GM18868 (cell line): ENCODE results near the gene NUDT1.
A peak's percentile ranks its signal among the peaks of the same experiment; 100 is the strongest.
"Not testable (repeated sequence)": the region's sequence is repeated elsewhere in the genome, so short reads cannot be mapped to it uniquely, and the experiment has no call there.

Source experiments
- ATAC-seq: cut with Tn5 transposase; IDR thresholded peaks from one replicate; pipeline ENCODE4 v1.9.1; 2021; ENCODE audit warnings: mild to moderate bottlenecking, moderate library complexity; ENCODE audit not compliant: unreplicated experiment

NUDT1 gene

DNA sequence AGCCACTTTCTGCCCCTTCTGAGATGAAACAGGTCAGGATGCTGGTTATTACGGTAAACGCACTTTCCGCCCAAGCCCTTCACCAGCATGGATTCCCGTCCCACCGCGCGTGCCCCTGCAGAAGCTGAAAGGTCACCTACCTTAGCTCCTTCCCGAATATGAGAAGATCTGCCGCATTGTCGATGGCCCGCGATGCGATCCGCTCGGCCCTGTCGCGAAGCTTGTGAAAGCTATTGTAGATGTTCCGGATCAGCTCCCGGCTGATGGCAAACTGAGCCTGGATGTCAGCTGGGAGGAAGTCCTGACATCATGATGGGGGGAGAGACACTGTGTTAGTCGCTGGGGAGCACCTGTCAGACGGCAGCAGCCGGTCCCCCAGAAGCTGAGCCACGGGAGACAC lies 22.1 kb downstream of the NUDT1 start:
- no peak for ATAC-seq

- ATAC-seq, result no peak
Measured at GRCh38 chr7:2266911-2267310, 24.9 kb downstream of the NUDT1 start.

DNA sequence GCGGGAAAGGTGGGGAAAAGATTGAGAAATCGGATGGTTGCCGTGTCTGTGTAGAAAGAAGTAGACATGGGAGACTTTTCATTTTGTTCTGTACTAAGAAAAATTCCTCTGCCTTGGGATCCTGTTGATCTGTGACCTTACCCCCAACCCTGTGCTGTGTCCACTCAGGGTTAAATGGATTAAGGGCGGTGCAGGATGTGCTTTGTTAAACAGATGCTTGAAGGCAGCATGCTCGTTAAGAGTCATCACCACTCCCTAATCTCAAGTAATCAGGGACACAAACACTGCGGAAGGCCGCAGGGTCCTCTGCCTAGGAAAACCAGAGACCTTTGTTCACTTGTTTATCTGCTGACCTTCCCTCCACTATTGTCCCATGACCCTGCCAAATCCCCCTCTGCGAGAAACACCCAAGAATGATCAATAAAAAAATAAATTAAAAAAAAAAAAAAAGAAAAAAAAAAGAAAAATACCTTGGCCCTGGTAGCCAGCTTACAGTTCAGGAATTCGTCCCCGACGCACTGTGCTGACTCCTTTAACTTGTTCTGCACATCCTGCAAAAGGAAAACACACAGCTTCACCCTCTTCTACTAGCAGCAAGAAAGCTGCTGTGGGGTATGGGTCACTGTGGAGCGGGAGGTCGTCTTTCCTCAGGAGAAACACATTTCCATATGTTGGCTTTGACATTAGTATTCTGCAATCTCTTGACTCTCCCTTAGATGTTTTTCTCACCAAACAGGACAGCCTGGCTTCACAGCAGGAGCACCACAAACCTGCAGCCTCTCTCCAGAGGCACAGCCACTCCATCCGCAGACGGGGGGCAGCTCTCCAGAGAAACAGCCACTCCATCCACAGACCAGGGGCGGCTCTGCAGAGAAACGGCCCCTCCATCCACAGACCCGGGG lies 27.3 kb downstream of the NUDT1 start:
- not testable (repeated sequence) for ATAC-seq

DNA sequence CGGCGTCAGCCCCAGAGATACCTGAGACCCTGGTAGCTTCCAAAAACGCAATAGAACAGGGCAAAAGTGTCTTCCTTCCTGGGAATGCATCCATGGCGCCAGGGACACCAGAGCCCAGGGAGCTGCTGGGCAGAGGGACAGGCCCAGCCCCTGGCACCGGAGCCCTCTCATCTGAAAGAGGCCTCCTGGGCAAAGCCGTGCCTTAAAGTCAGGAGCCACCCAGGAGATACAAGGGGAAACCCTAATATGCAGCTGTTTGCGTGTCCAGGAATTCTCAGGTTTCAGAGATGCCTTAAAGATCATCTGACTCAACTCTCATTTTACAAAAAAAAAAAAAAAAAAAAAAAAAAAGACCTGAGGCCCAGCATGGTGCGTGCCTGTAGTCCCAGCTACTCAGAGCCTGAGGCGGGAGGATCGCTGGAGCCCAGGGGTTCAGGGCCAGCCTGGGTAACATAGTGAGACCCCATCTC lies 28.0 kb downstream of the NUDT1 start:
- no peak for ATAC-seq

GRCh38 chr7:2270495-2270894 lies 28.5 kb downstream of the NUDT1 start:
- no peak for ATAC-seq

DNA sequence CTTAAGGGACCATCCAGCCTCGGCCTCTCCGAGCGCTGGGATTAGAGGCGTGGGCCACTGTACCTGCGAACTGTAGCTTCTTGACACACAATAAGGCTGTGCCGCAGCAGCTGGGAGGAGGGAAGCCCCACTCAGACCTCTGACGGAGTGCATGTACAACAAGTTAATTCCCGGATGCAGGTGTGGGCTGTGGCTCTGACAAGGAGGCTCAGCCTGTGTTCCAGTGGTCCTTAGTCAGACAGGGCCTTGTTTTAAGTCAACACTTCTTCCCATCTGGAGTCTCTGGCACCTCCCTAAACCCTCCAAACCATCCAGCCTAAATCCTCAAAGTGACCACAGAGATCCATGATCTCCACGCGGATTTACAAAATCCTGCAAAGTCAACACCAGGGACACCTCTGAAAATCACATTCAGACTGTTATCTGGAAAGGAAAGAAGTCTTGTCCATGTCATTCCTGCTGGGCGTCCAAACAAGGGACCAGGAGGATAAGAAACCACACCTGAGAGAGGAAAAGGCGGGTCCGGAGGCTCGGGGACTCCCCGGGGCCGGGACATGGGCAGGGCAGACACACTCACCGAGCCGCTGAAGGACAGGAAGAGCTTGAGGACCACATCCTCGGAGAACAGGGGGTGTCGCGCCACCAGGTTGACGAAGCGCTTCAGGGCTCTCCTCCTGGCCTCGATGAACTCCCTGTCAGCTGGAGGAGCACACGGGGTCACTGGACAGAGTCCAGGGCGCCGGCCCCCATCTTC lies 29.4 kb downstream of the NUDT1 start:
- no peak for ATAC-seq

GRCh38 chr7:2272031-2272430 lies 30.0 kb downstream of the NUDT1 start:
- ATAC-seq, result no peak

- ATAC-seq, result no peak
Measured at GRCh38 chr7:2273866-2274265, 31.8 kb downstream of the NUDT1 start.

GRCh38 chr7:2274666-2275065 lies 32.6 kb downstream of the NUDT1 start:
- ATAC-seq, result no peak

DNA sequence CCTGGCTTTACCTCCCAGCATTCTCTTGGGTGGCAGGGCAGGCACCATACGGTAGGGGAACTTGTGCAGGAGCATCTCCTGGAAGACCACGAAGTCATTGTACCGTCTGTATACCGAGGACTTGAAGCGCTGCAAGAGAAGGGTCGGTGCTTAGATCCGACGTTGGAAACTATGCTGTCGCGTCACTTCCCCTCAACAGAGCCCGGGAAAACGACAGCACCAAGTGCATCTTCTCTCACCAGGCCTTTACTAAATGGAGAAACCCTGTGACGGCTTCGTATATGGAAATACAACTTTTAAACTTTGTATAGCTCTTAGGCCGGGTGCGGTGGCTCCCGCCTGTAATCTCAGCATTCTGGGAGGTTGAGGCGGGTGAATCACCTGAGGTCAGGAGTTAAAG lies 33.1 kb downstream of the NUDT1 start:
- no peak for ATAC-seq

GRCh38 chr7:2276107-2276506 lies 34.1 kb downstream of the NUDT1 start:
- no peak for ATAC-seq

- ATAC-seq, result no peak
Measured at GRCh38 chr7:2278026-2278425, 36.0 kb downstream of the NUDT1 start.

DNA sequence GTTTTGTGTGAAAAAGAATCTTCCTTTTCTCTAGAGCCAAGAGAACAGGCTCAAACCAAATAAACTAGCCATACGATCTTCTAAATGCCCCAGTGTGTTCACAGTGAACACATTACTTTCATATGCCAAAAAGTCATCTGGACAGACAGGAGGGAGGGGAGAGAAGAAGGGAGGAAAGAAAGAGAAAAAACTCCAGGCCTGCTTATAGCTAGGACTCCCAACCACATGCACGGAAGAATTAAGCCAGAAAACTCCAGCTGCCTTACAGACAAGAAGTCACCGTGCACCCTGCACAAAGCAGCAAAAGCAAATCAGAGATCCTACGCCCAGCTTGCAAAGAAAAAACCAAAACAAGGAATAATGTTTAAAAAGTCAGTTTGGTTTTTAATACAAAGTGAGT lies 37.9 kb downstream of the NUDT1 start:
- ATAC-seq, result no peak

DNA sequence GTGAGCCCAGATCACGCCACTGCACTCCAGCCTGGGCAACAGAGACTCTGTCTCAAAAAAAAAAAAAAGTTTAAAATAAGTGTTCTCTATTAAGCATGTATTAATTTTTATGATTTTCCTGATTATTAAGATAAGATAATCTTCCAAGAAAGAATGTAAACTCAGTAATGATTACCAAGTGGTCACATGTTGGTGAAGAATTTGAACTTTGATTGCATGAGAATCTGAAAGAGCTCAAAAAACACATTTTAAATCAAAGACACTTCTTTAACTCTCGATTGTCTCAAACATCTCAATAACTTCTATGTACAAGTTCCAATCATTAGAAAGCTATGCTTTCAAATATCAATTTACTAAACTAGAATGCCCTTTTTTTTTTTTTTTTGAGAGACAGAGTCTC lies 38.4 kb downstream of the NUDT1 start:
- ATAC-seq, result no peak

DNA sequence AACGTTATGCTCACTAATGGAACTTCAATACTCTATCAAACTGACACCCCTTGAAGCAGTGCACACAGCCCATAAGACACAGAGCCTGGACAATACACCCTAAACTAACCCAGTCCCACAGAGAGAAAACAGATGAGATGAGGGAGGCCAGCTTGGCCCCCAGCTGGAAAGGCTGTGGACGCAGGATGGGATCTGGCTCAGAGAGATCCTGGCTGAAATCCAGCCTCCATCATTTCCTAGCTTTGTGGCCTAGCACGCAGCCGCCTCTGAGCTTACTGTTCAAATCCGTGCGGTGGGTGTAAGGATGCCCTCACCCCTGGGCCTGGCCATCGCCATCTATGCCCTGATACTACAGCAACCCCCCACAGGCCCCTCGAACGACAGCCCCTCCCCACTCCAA lies 39.5 kb downstream of the NUDT1 start:
- ATAC-seq, result no peak

DNA sequence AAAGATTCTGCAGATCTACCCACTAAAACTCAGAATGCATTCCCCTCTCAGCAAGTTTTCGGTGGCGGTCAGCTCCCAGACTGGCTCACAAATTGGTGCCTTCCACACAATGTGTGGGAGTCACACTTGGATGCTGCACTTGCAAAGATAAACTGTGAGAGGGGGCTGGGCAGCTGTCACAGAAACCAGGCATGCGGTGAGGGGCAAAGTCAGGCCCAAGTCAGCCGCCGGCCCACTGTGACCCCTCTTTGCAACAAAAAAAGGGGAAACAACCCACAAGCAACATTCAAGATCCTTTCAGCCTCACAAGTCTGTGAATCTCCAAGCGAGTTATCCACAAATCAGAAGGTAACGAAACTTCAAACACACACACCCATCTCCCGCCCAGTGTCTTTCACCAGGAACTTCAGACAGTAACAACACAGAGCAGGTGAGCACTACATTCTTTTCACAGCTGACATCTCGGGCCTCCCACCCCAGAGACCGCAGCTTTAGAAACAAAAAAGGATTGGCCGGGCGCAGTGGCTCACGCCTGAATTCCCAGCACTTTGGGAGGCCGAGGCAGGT lies 40.2 kb downstream of the NUDT1 start:
- no peak for ATAC-seq

GRCh38 chr7:2283074-2283473 lies 41.0 kb downstream of the NUDT1 start:
- no peak for ATAC-seq

GRCh38 chr7:2287745-2288144 lies 45.7 kb downstream of the NUDT1 start:
- peak; percentile 19 for ATAC-seq

GRCh38 chr7:2288503-2288902 lies 46.5 kb downstream of the NUDT1 start:
- ATAC-seq, result peak; percentile 89

- ATAC-seq, result no peak
Measured at GRCh38 chr7:2289111-2289586, 47.1 kb downstream of the NUDT1 start.

DNA sequence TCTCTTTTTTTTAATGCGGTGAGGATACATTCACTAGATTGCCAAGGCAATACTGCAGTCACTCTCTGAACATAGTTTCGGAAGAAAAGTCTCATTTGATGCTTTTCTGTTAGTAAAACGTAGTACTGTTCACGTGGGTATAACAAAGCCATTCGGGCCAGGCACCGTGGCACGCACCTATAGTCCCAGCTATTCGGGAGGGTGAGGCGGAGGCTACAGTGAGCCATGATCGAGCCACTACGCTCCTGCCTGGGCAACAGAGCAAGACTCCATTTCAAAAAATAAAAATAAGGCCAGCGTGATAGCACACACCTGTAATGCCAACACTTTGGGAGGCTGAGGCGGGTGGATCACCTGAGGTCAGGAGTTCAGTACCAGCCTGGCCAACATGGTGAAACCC lies 47.6 kb downstream of the NUDT1 start:
- ATAC-seq, result no peak

GRCh38 chr7:2290877-2291276 lies 48.9 kb downstream of the NUDT1 start:
- no peak for ATAC-seq
